AG08395 (cell line): ENCODE results near the gene ARHGEF10L.
A peak's percentile ranks its signal among the peaks of the same experiment; 100 is the strongest.

ENCODE experiments used
- DNase-seq: peaks from one replicate; pipeline ENCODE4 v3.0.0; 2012; ENCODE audit warnings: mixed read lengths, low spot score

ARHGEF10L gene

DNA sequence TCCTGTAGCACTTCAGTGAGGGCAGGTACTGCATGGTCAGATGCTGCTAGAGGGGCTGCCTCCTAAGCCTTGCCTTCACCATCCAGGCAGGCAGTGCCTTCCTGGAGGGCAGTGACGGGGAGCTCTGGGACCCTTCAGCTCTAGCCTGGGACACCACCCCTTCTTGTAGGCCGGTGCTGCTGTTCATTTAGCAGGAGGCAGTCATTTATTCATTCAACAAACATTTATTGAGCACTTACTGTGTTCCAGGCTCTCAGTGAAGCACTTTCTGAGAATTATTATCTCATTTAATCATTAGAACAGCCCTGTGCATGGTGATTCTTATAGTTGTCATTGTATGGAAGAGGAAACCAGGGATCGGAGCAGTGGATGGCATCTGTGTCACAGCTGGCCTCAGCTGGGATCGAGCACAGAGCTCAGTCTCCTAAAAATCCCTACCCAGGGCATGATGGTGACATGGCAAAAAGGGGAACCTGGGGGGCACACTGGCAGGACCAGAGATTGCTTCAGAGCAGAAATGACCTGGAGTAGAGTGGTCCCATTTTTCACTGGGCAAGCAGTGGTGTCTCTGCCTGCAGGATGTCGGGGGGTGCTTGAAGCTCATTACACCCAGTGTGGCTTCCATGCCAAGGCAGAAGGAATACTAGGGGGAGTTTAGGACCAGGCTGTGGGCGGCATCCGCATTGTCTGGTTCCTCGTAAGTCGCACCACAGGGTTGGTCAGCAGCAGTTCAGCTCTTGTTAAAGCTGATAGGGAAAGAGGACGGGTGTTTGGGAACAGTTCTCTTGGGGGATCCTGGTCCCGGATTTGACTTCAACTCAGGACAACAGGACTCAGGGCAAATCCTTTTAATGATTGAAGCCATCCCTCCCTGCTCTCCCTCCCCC is 28.8 kb downstream of the ARHGEF10L start:
- DNase-seq = no peak

DNA sequence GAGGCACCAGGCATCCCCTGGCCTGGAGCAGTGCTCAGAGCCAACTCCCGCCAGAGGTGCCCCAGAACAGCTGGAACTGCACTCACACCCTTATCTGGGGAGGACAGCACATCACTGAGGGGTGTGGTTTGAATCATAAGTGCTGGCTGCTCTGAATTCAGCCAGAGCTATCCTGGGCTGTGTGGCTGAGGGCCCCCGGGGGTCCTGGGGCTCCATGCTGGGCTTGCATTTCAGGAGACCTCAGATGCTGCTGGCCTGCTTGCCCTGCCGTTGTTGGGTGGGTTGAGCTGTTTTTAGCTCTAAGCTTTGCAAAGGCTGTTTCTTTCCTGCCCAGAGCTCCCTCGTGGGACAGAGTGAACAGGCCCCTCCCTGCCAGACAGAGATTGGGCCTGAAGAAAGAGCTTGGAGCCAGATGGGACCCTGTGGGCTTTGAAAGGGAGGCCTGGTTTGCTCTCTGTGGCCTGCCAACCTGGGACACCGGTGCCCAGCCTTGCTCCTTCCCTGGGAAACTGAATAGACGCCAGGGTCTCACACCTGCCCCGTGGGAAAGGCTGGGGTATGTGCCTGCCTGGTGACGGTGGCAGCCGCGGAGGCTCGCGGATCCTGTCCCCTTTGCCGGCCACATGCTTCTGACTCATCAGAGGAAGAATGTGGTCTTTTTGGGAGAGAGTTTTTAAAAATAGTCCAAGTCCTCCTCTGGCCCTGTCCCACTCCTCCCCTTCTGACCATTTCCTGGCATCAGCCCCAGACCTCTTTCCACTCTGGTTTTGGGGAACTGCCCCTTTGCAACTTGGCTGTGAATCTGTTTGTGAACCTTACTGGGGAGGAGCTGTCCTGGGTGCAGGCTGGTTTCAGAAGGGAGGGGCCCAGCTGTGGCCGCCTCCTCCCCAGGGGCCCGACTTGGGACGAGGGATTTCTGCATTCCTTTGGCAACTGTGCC is 30.0 kb downstream of the ARHGEF10L start:
- peak; percentile 93 for DNase-seq

DNA sequence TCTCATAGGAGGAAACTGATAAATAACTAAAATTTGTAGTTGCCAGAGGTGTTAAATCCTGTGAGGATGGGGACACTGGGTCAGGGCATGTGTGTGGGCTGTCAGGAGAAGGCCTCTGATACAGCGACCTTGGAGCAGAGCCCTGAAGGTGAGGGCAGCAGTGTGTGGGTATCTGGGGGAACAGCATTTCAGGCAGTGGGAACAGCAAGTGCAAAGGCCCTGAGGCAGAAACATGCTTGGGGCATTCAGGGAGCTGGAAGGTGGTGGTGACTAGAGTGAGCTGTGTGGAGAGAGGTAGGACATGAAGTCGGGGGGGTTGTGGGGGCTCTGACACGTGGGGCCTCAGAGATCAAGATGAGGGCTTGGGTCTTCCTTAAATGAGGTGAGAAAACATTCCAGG is 30.7 kb downstream of the ARHGEF10L start:
- no peak for DNase-seq

DNA sequence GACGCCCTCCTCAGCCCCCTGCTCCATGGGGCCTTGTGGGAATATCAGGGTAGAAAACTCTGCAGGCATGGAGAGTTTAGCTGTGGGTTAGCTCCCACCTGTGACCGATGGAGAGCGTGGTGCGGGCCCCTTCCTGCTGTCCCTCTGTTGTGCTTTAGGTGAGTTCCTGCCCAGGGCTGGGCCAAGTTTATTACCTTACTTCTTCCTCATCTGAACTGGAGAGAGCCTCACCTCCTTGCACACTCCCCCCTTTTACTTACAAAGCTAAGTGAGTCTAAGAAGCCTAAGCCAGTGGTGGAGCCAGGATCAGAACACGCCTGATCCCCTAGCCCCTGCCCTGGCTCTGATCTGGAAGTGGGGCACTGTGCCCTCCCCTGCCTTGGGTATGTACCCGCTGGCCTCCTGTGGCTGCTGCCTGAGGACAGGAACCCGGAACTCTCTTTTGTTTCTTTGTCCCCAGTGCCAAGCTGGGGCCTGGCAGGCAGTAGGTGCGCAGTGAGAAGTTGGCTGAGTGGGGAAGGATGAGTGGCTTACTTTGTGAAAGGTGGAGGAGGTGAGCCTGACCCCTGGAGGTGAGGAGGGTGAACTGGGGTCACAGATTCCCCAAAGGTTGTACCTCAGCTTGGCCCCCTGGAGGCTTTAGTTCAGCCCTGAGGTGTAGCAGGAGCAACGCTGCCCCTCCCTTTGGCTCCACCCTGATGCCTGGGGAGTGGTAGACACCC is 32.9 kb downstream of the ARHGEF10L start:
- DNase-seq = no peak

GRCh38 chr1:17573518-17574041 is 34.1 kb downstream of the ARHGEF10L start:
- DNase-seq = no peak

- DNase-seq = no peak
Observed at GRCh38 chr1:17574516-17574915, 35.0 kb downstream of the ARHGEF10L start.

DNA sequence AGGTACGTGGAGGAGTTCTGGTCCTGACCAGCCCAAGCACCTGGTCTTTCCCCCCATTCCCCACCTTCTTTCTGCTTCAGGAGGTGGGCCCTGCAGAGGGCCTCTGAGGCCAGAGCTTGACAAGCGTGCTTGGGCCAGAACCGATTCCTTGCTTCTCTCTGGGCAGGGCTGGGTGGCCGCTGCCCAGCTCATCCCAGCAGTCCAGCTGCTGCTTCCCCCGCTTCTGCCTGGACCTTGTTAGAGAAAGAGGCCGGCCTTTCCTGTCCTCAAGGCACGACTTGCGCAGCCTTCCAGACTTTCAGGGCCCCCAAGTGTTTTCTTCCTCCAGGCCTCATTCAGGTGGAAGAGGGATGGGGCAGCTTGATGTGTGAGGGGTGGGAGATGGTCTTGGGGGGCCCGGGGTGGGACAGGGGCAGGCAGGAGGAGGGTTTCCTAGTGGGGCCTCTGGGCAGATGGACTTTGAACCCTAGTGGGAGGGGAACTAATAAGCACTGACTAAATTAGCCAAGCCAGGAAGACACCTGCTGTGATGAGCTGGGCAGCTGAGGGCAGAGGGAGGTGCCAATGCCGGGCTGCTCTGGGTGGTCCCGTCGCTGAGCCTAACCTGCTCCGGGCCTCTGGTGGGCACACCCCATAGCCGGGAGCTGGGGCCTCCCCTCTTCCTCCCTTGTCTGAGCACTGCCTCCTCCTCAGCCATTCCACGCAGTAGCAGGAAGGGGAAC is 36.5 kb downstream of the ARHGEF10L start:
- DNase-seq = no peak

DNA sequence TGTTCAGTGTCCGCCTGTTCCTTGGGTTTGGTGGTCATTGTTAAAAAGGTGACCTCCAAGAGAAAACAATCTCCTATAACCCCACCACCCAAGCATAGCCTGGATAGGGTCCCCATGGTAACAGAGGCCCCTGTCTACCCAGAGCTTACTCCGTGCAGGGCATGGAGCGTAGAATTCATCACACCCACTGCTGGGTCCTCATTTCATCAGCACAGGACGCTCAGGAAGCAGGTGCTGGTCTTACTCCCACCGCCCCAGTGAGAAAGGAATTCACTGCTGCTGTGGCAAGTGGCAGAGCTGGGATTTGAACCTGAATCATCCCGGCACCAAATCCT is 37.0 kb downstream of the ARHGEF10L start:
- DNase-seq = no peak

GRCh38 chr1:17577907-17578297 is 38.4 kb downstream of the ARHGEF10L start:
- no peak for DNase-seq

- DNase-seq = no peak
Observed at GRCh38 chr1:17579951-17580939, 40.7 kb downstream of the ARHGEF10L start.

- no peak for DNase-seq
Observed at GRCh38 chr1:17581389-17582123, 42.1 kb downstream of the ARHGEF10L start.

DNA sequence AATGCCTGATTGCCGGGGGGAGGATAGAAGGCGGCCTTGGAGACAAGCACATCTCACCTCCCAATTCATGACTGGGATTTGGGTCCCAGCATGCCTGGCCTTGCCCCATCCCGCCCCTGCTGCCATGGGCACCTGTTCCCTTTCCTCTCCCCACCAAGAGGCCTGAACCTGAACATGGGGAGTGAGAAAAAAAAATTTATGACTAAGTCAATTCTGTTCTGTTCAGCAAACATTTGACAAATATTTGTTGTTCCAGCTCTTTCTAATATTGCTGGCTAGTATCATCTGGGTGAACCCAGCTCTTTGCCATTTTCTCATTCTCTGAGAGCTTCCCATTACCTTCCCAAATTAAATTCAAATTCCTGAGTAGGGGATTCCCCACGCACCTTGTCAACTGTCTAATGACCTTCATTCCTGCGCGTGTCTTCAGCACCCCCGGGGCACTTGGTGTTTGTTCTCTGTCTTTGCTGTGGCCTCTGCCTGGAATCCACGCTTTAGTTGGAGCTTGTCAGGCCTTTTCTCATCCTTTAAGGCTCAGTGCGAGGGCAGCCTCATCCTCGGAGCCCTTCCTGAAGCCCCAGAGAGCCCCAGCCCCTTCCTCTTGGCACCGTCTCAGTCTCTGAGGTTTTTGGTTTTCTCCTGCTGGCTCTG is 42.8 kb downstream of the ARHGEF10L start:
- DNase-seq = no peak

GRCh38 chr1:17584539-17584938 is 45.0 kb downstream of the ARHGEF10L start:
- DNase-seq = no peak

DNA sequence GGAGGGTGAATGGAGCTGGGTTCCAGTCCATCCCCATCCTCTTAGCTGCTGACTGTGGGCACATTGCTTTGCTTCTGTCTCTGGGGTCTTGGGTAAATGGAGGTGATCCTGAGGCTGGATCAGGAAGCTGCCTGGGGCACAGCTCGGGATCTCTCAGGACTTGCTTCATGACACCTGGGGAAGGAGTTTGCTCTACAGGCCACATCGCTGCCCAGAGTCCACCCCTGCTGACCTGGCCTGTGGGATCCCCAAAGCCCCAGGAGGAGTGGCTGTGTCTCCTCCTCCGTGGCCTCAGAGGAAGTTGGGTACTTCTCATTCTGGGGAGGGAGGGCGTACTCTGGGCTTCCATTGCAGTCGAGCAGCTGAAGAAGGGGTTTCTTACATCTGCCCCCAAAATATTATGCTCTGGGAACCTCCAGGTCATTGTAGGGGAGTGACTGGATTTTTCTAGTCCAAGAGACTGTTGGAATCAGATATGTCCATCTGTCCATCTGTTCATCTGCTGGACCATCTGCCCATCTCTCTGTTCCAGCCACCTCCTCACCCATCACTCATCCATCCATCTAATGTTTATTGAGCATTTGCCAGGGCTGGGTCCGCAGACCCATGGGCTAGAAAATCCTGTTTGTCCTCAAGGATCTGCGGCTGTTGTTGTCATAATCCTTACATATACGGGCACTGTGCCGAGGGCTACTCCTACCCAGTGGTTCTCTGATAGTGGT is 45.9 kb downstream of the ARHGEF10L start:
- no peak for DNase-seq

DNA sequence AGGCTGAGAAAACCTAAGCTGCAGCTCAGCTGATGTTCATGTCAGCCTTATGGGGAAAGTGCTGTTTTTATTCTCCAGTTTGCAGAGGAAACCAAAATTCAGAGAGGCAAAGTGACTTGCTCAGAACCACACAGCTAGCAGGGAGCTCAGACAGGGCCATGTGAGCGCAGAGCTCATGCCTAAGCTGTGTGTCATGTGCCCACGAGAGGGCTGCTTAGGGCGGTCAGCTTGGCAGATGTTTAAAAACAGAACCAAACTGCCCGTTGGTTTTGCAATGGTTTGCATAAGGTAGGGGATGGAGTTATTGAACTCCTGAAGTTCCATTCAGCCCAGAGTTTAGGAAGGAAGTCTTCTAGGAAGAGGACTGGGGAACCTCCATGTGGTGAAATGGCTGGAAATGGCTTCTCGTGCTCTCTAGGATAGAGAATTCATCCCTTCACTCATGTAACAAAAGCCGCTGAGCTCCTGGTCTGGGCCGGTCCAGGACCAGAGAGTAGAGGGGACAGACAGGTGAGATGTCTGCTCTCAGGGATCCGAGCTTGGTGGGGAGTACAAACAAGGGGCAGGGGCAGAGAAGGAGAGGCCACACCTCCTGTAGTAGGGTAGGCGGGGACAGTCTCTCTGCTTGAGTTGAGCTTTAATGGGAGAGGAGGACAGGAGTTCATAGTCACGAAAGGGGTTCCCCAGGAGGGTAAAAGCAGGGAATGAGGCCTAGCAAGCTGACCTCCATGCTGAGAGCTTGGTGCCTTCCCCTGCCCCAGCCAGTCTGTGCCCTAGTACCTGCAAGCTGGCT is 46.9 kb downstream of the ARHGEF10L start:
- DNase-seq = peak; percentile 96

- peak; percentile 89 for DNase-seq
Observed at GRCh38 chr1:17587693-17588047, 48.2 kb downstream of the ARHGEF10L start.

GRCh38 chr1:17588048-17588871 is 48.8 kb downstream of the ARHGEF10L start:
- DNase-seq = peak; percentile 84
